GM19239 (cell line): ENCODE measurements around the gene SAMSN1.
A peak's percentile ranks its signal among the peaks of the same experiment; 100 is the strongest.
"Not testable (repeated sequence)": the region's sequence is repeated elsewhere in the genome, so short reads cannot be mapped to it uniquely, and the experiment has no call there.

ENCODE experiments used
- DNase-seq: peaks from one replicate; pipeline ENCODE4 v3.0.0; 2011; ENCODE audit warnings: low spot score; ENCODE audit not compliant: insufficient read length
- FAIRE-seq: peaks from 2 replicates; lab custom pipeline; 2011; peaks lifted over from hg19 to GRCh38; lab: Jason Lieb, UNC

Gene SAMSN1

GRCh38 chr21:14567331-14568279 is 21.5 kb upstream of the SAMSN1 start:
- FAIRE-seq (peak; percentile 53), DNase-seq (no peak)

- DNase-seq (no peak), FAIRE-seq (peak; percentile 55)
These were observed 20.8 kb upstream of the SAMSN1 start for GRCh38 chr21:14566894-14567293.

- FAIRE-seq, result no peak
- no peak for DNase-seq
These were observed 16.8 kb upstream of the SAMSN1 start for GRCh38 chr21:14562959-14563358.

GRCh38 chr21:14560555-14560954 is 14.4 kb upstream of the SAMSN1 start:
- DNase-seq (no peak), FAIRE-seq (no peak)

GRCh38 chr21:14560139-14560538 is 14.0 kb upstream of the SAMSN1 start:
- no peak for DNase-seq
- FAIRE-seq, result no peak

- FAIRE-seq (peak; percentile 64), DNase-seq (no peak)
These were observed 13.0 kb upstream of the SAMSN1 start for GRCh38 chr21:14559102-14559501.

GRCh38 chr21:14557413-14557812 is 11.3 kb upstream of the SAMSN1 start:
- no peak for DNase-seq
- peak; percentile 11 for FAIRE-seq

GRCh38 chr21:14554948-14555347 is 8.8 kb upstream of the SAMSN1 start:
- DNase-seq (no peak), FAIRE-seq (no peak)

- FAIRE-seq, result no peak
These were observed 7.3 kb upstream of the SAMSN1 start for GRCh38 chr21:14553422-14553821.

GRCh38 chr21:14551741-14552140 is 5.6 kb upstream of the SAMSN1 start:
- FAIRE-seq (no peak), DNase-seq (no peak)

More at GRCh38 chr21:14553422-14553821, 7.3 kb upstream of the SAMSN1 start:
- DNase-seq, result no peak

- no peak for FAIRE-seq
- DNase-seq, result no peak
These were observed 4.0 kb upstream of the SAMSN1 start for GRCh38 chr21:14550135-14550534.

GRCh38 chr21:14548779-14549178 is 2.7 kb upstream of the SAMSN1 start:
- FAIRE-seq (peak; percentile 35), DNase-seq (no peak)

GRCh38 chr21:14547834-14548513 is 1.9 kb upstream of the SAMSN1 start:
- no peak for DNase-seq
- FAIRE-seq, result peak; percentile 86

GRCh38 chr21:14546719-14547118 is 604 bp upstream of the SAMSN1 start:
- DNase-seq, FAIRE-seq: not testable (repeated sequence)

GRCh38 chr21:14543983-14544382 is 2.1 kb downstream of the SAMSN1 start:
- no peak for FAIRE-seq
- DNase-seq, result no peak

- DNase-seq, result no peak
- no peak for FAIRE-seq
These were observed 3.5 kb downstream of the SAMSN1 start for GRCh38 chr21:14542638-14543037.

- DNase-seq (no peak), FAIRE-seq (no peak)
These were observed 4.1 kb downstream of the SAMSN1 start for GRCh38 chr21:14541841-14542490.

GRCh38 chr21:14538483-14538882 is 7.6 kb downstream of the SAMSN1 start:
- no peak for FAIRE-seq
- DNase-seq, result no peak

- FAIRE-seq (no peak), DNase-seq (no peak)
These were observed 9.2 kb downstream of the SAMSN1 start for GRCh38 chr21:14536929-14537328.

GRCh38 chr21:14535702-14536101 is 10.4 kb downstream of the SAMSN1 start:
- DNase-seq (no peak), FAIRE-seq (no peak)
